BLaER1 (cell line): ENCODE data around the gene EIF4E1B.

Experiments
- H3K27ac ChIP-seq: shearing (Covaris generic); formaldehyde crosslinking; 2 replicates; pipeline ENCODE4 v1.8.1; 2022
- H3K27me3 ChIP-seq: shearing (Covaris generic); formaldehyde crosslinking; 2 replicates; pipeline ENCODE4 v1.8.1; 2022
- H3K36me3 ChIP-seq: shearing (Covaris generic); formaldehyde crosslinking; 2 replicates; pipeline ENCODE4 v1.8.1; 2022
- H3K4me1 ChIP-seq: shearing (Covaris generic); formaldehyde crosslinking; 2 replicates; pipeline ENCODE4 v1.8.1; 2022
- H3K4me2 ChIP-seq: shearing (Covaris generic); formaldehyde crosslinking; 2 replicates; pipeline ENCODE4 v1.8.1; 2022
- H3K4me3 ChIP-seq: shearing (Covaris generic); formaldehyde crosslinking; 2 replicates; pipeline ENCODE4 v1.8.1; 2022
- H3K9ac ChIP-seq: shearing (Covaris generic); formaldehyde crosslinking; 2 replicates; pipeline ENCODE4 v1.8.1; 2022
- H3K9me3 ChIP-seq: shearing (Covaris generic); formaldehyde crosslinking; 2 replicates; pipeline ENCODE4 v1.8.1; 2022
- H4K20me1 ChIP-seq: shearing (Covaris generic); formaldehyde crosslinking; 2 replicates; pipeline ENCODE4 v1.8.1; 2022
- Cebpa-rat ChIP-seq: shearing (Covaris generic); IDR thresholded peaks from 2 replicates; pipeline ENCODE4 v1.8.1; 2022

EIF4E1B gene

DNA sequence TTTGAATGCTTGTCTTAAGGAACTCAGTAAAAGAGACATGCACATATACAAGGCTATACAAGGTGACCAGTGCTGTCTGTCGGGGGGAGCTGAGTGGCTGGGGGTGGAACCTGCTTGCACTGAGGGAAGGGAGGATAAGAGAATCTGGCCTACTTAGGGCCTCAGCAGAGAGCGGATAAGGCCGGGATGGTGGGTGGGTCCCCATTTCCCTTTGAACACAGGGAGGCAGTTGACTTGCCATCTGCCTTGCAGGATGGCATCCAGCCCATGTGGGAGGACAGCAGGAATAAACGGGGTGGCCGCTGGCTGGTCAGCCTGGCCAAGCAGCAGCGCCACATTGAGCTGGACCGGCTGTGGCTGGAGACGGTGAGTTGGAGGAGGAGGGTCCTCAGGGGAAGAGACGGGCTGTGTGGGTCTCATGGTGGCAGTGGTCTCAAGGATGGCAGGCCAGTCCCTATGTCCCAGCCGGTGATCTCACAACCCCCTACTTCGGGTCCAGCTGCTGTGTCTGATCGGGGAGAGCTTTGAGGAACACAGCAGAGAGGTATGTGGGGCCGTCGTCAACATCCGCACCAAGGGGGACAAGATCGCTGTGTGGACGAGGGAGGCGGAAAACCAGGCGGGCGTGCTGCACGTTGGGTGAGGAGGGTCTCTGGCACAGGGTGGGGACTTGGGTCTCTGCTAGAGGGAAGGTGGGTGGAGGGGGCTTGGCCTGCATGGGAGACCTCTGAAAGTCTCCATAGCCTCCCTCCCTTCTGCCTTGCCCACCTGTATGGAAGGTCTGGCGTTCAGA lies 14.6 kb downstream of the EIF4E1B start:
- peaks cover 59% of the 10 kb centered on the region for H3K4me1 ChIP-seq
- H3K27ac ChIP-seq = no peak overlapping the region
- no peak overlapping the region for H3K4me3 ChIP-seq
- no peaks in the 10 kb centered on the region for H3K27me3 ChIP-seq
- H3K4me2 ChIP-seq = peak overlapping the region; percentile 56
- H4K20me1 ChIP-seq = peaks cover 22% of the 10 kb centered on the region
- no peak for TF ChIP-seq Cebpa-rat
- no peaks in the 10 kb centered on the region for H3K9me3 ChIP-seq
- H3K9ac ChIP-seq = 0 out of 2 replicates have a peak overlapping the region, but pooled peaks have one; percentile 7
- H3K36me3 ChIP-seq = no peaks in the 10 kb centered on the region

DNA sequence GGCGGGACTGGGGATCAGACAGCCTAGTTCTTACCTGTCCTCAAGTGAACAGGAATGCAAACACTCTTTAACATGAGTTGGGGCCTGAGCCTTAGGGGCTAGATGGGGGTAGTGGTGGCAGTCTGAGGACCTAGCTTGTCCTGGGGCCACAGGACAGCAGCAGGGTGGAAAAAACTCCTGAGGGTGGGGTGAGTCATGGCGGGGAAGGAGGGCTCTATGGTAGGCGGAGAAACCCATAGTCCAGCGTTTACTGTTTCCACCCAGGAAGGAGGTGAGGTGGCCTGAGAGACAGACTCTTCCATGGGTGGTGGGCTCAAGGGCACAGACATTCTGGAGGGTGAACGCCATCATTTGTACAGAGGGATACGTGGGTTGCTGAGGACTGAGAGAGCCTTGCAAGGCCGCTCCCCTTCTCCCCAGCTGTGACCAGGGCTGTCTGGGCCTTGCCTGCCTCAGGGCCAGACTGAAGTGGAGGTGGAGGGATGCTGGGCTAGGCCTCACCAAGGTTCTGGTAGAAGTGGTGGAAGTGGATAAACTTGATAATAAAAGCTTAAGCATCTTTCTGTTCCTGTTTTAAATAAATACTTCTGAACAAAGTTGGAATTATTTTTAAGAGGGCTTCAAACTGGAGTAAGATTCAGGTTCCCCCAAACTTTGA lies 15.7 kb downstream of the EIF4E1B start:
- Histone ChIP-seq H3K4me3 (peak overlapping the region; percentile 83; the same call in 1 of the 2 replicates), H3K27ac (peak overlapping the region; percentile 65), H3K36me3 (no peaks in the 10 kb centered on the region), H3K9me3 (no peaks in the 10 kb centered on the region), H3K4me2 (peak overlapping the region; percentile 99), H3K4me1 (peaks cover 66% of the 10 kb centered on the region), H3K27me3 (no peaks in the 10 kb centered on the region), H4K20me1 (peaks cover 30% of the 10 kb centered on the region), H3K9ac (peak overlapping the region; percentile 53; the same call in 1 of the 2 replicates)
- TF ChIP-seq Cebpa-rat = no peak

GRCh38 chr5:176646707-176647029 lies 16.2 kb downstream of the EIF4E1B start:
- H3K4me1 ChIP-seq = peaks cover 70% of the 10 kb centered on the region
- no peak for TF ChIP-seq Cebpa-rat
- peak overlapping the region; percentile 83 for H3K4me3 ChIP-seq
- H3K36me3 ChIP-seq = no peaks in the 10 kb centered on the region
- peak overlapping the region; percentile 65 for H3K27ac ChIP-seq
- H3K9me3 ChIP-seq = no peaks in the 10 kb centered on the region
- no peaks in the 10 kb centered on the region for H3K27me3 ChIP-seq
- peak overlapping the region; percentile 53 for H3K9ac ChIP-seq
- peak overlapping the region; percentile 99 for H3K4me2 ChIP-seq
- H4K20me1 ChIP-seq = peaks cover 30% of the 10 kb centered on the region

DNA sequence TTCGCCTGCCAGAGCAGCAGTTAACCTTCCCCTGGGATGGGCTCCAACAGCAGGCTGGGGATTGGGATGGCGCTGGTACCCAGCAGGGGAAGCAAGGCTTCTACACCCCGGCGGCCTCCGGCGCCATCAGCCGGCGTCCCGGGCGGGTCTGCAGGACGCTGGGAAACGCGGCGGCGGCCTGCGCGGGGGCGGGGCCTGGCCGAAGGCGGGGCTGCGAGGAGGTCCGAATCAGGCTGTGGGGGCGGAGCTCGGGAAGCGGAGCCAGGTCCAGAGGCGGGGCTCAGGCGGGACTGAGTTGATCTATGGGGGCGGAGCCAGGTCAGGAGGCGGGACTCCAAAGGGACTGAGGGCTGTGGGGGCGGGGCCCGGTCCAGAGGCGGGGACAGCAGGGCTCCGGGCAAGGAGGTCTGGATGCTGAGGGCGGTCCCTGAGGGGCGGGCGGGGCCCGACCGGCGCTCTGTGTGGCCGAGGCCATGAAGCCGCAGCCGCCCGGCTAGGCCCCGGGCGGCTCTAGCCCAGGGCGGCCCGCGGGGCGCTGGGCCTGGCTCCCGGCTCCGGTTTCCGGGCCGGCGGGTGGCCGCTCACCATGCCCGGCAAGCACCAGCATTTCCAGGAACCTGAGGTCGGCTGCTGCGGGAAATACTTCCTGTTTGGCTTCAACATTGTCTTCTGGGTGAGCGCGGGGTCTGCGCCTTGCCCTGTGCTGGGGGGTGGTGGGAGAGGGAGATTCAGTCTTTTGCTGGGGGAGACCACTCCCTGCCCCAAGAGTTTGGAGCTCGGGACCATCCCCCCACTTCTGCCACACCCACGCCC lies 16.8 kb downstream of the EIF4E1B start, which contains the start of gene TSPAN17:
Gene TSPAN17, plus strand, starts transcription at position 455 of the 813 bp plus-strand sequence. Its CDS starts 132 bp downstream, at position 587.
- Histone ChIP-seq H3K27ac (peak within 1 kb of the TSS; percentile 83), H3K4me1 (peaks cover 76% of the 10 kb centered on the region), H3K9me3 (no peaks in the 10 kb centered on the region), H3K9ac (peak within 1 kb of the TSS; percentile 84), H3K36me3 (no peaks in the 10 kb centered on the region), H4K20me1 (peaks cover 32% of the 10 kb centered on the region), H3K4me2 (peak within 1 kb of the TSS; percentile 99), H3K4me3 (peak within 1 kb of the TSS; percentile 83), H3K27me3 (no peaks in the 10 kb centered on the region)
- TF ChIP-seq Cebpa-rat = no peak

- Histone ChIP-seq H3K4me3 (peak overlapping the region; percentile 83), H4K20me1 (peaks cover 39% of the 10 kb centered on the region), H3K36me3 (peaks cover 5% of the 10 kb centered on the region), H3K9ac (peak overlapping the region; percentile 84), H3K27ac (peak overlapping the region; percentile 83), H3K4me1 (peaks cover 83% of the 10 kb centered on the region), H3K9me3 (no peaks in the 10 kb centered on the region), H3K4me2 (peak overlapping the region; percentile 99), H3K27me3 (no peaks in the 10 kb centered on the region)
- TF ChIP-seq Cebpa-rat = no peak
Measured at GRCh38 chr5:176647843-176648473, 17.5 kb downstream of the EIF4E1B start.

GRCh38 chr5:176648474-176649194 lies 18.2 kb downstream of the EIF4E1B start:
- Histone ChIP-seq H3K27ac (peak overlapping the region; percentile 83), H3K4me2 (peak overlapping the region; percentile 99)

DNA sequence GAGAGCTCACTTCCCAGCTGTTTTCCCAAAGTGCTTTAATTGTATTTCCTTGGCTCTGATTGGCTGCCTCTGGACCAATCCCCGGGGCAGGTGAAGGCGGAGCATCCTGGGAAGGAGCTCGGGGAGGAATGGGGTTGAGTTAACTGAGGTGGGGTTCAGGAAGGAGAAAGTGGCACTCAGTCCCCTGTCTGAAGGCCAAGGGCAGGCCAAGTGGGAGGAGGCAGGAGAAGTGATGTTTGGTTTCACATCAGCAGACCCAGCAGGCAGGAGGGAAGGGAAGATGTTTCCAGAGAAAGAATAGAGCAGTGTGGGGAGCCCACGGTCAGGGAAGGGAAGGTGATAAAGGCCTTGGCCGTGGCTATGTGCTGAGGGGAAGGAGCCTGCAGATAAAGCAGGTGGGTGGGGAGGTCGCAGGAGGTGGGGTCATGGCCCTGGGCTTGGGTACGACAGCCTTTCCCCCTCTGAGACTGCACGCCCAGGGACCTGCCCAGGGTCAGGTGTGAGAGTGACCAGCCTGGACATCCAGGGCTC lies 19.9 kb downstream of the EIF4E1B start:
- H3K36me3 ChIP-seq = peaks cover 30% of the 10 kb centered on the region
- no peaks in the 10 kb centered on the region for H3K27me3 ChIP-seq
- peak overlapping the region; percentile 81 for H3K27ac ChIP-seq
- H3K4me3 ChIP-seq = peak overlapping the region; percentile 83
- peak overlapping the region; percentile 70 for H3K9ac ChIP-seq
- no peak for TF ChIP-seq Cebpa-rat
- no peaks in the 10 kb centered on the region for H3K9me3 ChIP-seq
- peak overlapping the region; percentile 99 for H3K4me2 ChIP-seq
- peaks cover 63% of the 10 kb centered on the region for H4K20me1 ChIP-seq
- peaks cover 85% of the 10 kb centered on the region for H3K4me1 ChIP-seq

More at GRCh38 chr5:176648474-176649194, 18.2 kb downstream of the EIF4E1B start:
- H3K36me3 ChIP-seq = peaks cover 12% of the 10 kb centered on the region
- no peak for TF ChIP-seq Cebpa-rat
- peak overlapping the region; percentile 83 for H3K4me3 ChIP-seq
- peak overlapping the region; percentile 84 for H3K9ac ChIP-seq
- no peaks in the 10 kb centered on the region for H3K9me3 ChIP-seq
- no peaks in the 10 kb centered on the region for H3K27me3 ChIP-seq
- peaks cover 46% of the 10 kb centered on the region for H4K20me1 ChIP-seq
- peaks cover 84% of the 10 kb centered on the region for H3K4me1 ChIP-seq

DNA sequence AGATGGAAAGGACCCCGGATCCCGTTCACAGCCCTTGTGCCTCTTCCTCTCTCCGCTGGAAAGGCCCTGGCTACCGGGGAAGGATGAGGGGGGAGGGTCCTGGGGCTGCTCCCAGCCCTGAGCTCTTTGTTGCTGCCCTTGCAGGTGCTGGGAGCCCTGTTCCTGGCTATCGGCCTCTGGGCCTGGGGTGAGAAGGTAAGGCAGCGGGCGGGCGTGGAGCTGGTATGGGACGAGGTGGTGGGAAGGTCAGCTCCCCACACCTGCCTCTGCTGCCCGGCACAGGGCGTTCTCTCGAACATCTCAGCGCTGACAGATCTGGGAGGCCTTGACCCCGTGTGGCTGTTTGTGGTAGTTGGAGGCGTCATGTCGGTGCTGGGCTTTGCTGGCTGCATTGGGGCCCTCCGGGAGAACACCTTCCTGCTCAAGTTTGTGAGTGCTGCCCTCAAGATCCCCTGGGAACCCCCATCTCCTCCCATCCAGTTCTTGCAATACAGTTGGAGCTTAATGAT lies 21.1 kb downstream of the EIF4E1B start:
- Histone ChIP-seq H3K4me2 (peak overlapping the region; percentile 99), H3K9ac (peak overlapping the region; percentile 70), H3K27me3 (no peaks in the 10 kb centered on the region), H3K9me3 (no peaks in the 10 kb centered on the region), H3K4me3 (peak overlapping the region; percentile 83), H3K4me1 (peaks cover 87% of the 10 kb centered on the region), H3K36me3 (peaks cover 41% of the 10 kb centered on the region), H3K27ac (peak overlapping the region; percentile 81), H4K20me1 (peaks cover 71% of the 10 kb centered on the region)
- no peak for TF ChIP-seq Cebpa-rat
